GM23248 (cell line): Measurements from ENCODE around the gene ST6GALNAC3. TPM values are rescaled to one million over a fixed set of nuclear protein-coding genes. Genes with fewer than 3 reads are reported as not detected.

Source experiments
- DNase-seq: peaks from one replicate; pipeline ENCODE4 v3.0.0-alpha.2; 2015
- H2AFZ ChIP-seq: fragments of 200-600 bp; sonication (generic); 2 replicates; pipeline ENCODE4 v1.6.1; 2016; ENCODE audit warnings: antibody characterized with exemption
- H3F3A ChIP-seq: fragments of 200-600 bp; sonication (generic); 2 replicates; pipeline ENCODE4 v1.6.1; 2016; ENCODE audit warnings: mild to moderate bottlenecking, antibody characterized with exemption, mixed run types; ENCODE audit not compliant: insufficient read depth
- H3K27ac ChIP-seq: fragments of 200-600 bp; sonication (generic); 2 replicates; pipeline ENCODE4 v1.5.1; 2016; ENCODE audit warnings: mild to moderate bottlenecking
- H3K27me3 ChIP-seq: fragments of 200-600 bp; sonication (generic); replicated peaks from 2 replicates; pipeline ENCODE4 v1.6.1; 2016; ENCODE audit warnings: mild to moderate bottlenecking; ENCODE audit not compliant: insufficient read depth
- H3K36me3 ChIP-seq: fragments of 200-600 bp; sonication (generic); 2 replicates; pipeline ENCODE4 v1.6.1; 2016; ENCODE audit warnings: low read depth, mild to moderate bottlenecking
- H3K4me1 ChIP-seq: fragments of 200-600 bp; sonication (generic); 2 replicates; pipeline ENCODE4 v1.6.1; 2016; ENCODE audit warnings: mild to moderate bottlenecking; ENCODE audit not compliant: insufficient read depth
- H3K4me2 ChIP-seq: fragments of 200-600 bp; sonication (generic); one replicate; pipeline ENCODE4 v1.6.1; 2016; ENCODE audit warnings: mild to moderate bottlenecking; ENCODE audit not compliant: unreplicated experiment
- H3K4me3 ChIP-seq: fragments of 200-600 bp; sonication (generic); 2 replicates; pipeline ENCODE4 v1.5.1; 2016; ENCODE audit warnings: mild to moderate bottlenecking
- H3K79me2 ChIP-seq: fragments of 200-600 bp; sonication (generic); 2 replicates; pipeline ENCODE4 v1.6.1; 2016; ENCODE audit warnings: mild to moderate bottlenecking; ENCODE audit not compliant: insufficient read depth
- H3K9ac ChIP-seq: fragments of 200-600 bp; sonication (generic); 2 replicates; pipeline ENCODE4 v1.6.1; 2016; ENCODE audit warnings: mild to moderate bottlenecking
- H3K9me2 ChIP-seq: fragments of 200-600 bp; sonication (generic); 2 replicates; pipeline ENCODE4 v1.6.1; 2016; ENCODE audit warnings: mixed run types, mild to moderate bottlenecking, moderate library complexity; ENCODE audit not compliant: insufficient read depth
- H3K9me3 ChIP-seq: fragments of 200-600 bp; sonication (generic); one replicate; pipeline ENCODE4 v1.6.1; 2017; ENCODE audit warnings: low read depth
- H4K20me1 ChIP-seq: fragments of 200-600 bp; sonication (generic); 2 replicates; pipeline ENCODE4 v1.6.0; 2016; ENCODE audit not compliant: insufficient read depth
- EZH2 ChIP-seq: fragments of 200-600 bp; sonication (generic); IDR thresholded peaks from 2 replicates; pipeline ENCODE4 v1.6.1; 2018; ENCODE audit warnings: antibody characterized with exemption, mild to moderate bottlenecking; ENCODE audit not compliant: insufficient read depth, poor library complexity, severe bottlenecking
- EZH2phosphoT487 ChIP-seq: fragments of 200-600 bp; sonication (generic); IDR thresholded peaks from 2 replicates; pipeline ENCODE4 v1.6.1; 2018; ENCODE audit warnings: antibody characterized with exemption, moderate library complexity, mild to moderate bottlenecking, low read depth; ENCODE audit not compliant: insufficient read depth
- WGBS, 2 experiments: methylation state at CpG; one replicate each; pipeline ENCODE4 v1.1.6; 2015 to 2017; ENCODE audit warnings: low lambda C conversion rate in 2 of 2, low coverage in 1 of 2; ENCODE audit errors: missing lambda C conversion rate in 2 of 2; 5-methylcytosine and 5-hydroxymethylcytosine counted together
- in situ Hi-C: fragments of 300-500 bp; cut with MboI; formaldehyde crosslinking; loops from 2 replicates; pipeline ENCODE4 v1.15.0; 2020
- polyA plus RNA-seq: library from polyadenylated mRNA; unstranded; fragments of >200 nt; fragmentation: Nextera tagmentation; extraction: Ambion mirVana; gene quantifications from 2 replicates; pipeline ENCODE4 v1.2.1, GENCODE V29; 2016
- total RNA-seq: library from RNA; depleted of rRNA; stranded (reverse); fragments of >200 nt; shearing (Covaris generic); gene quantifications from 2 replicates; pipeline ENCODE4 v1.2.3, GENCODE V29; 2014

Gene ST6GALNAC3
- total and polyA plus RNA-seq, 2 experiments from 2014 or later, result not detected

GRCh38 chr1:76186554-76187170 is 112.1 kb downstream of the ST6GALNAC3 start:
- Histone ChIP-seq H3K79me2 (no peaks in the 10 kb centered on the region), H4K20me1 (no peaks in the 10 kb centered on the region; the same call in 1 of the 2 replicates), H3K9me3 (no peaks in the 10 kb centered on the region), H2AFZ (no peak overlapping the region), H3K4me2 (no peak overlapping the region), H3K9ac (no peak overlapping the region), H3F3A (no peaks in the 10 kb centered on the region), H3K4me1 (no peaks in the 10 kb centered on the region), H3K27ac (no peak overlapping the region), H3K27me3 (no peaks in the 10 kb centered on the region), H3K9me2 (no peaks in the 10 kb centered on the region), H3K36me3 (no peaks in the 10 kb centered on the region), H3K4me3 (no peak overlapping the region)
- 45 to 49% methylated on average over 6 of the region's 6 CpGs for WGBS, 2 experiments
- in situ Hi-C loops, result no loop called here
- DNase-seq, result no peak
- no peak for TF ChIP-seq EZH2phosphoT487
- TF ChIP-seq EZH2, result no peak

GRCh38 chr1:76187436-76187835 is 112.9 kb downstream of the ST6GALNAC3 start:
- no peak for DNase-seq
- Histone ChIP-seq H3K79me2 (no peaks in the 10 kb centered on the region), H3F3A (no peaks in the 10 kb centered on the region), H3K36me3 (no peaks in the 10 kb centered on the region), H3K9ac (no peak overlapping the region), H3K9me2 (no peaks in the 10 kb centered on the region), H3K9me3 (no peaks in the 10 kb centered on the region), H3K27ac (no peak overlapping the region), H2AFZ (no peak overlapping the region), H3K4me2 (no peak overlapping the region), H3K4me1 (no peaks in the 10 kb centered on the region), H3K4me3 (no peak overlapping the region), H3K27me3 (no peaks in the 10 kb centered on the region), H4K20me1 (no peaks in the 10 kb centered on the region; the same call in 1 of the 2 replicates)
- TF ChIP-seq EZH2phosphoT487 (no peak), EZH2 (no peak)
- in situ Hi-C loops, result no loop called here
- 36 to 37% methylated on average over 3 of the region's 3 CpGs for WGBS, 2 experiments

- Histone ChIP-seq H2AFZ (no peak overlapping the region), H3K4me2 (no peak overlapping the region), H3K9me2 (no peaks in the 10 kb centered on the region), H3K27ac (no peak overlapping the region), H3K36me3 (no peaks in the 10 kb centered on the region), H3K79me2 (no peaks in the 10 kb centered on the region), H3K27me3 (no peaks in the 10 kb centered on the region), H3K9me3 (no peaks in the 10 kb centered on the region), H3K4me3 (no peak overlapping the region), H3K4me1 (no peaks in the 10 kb centered on the region), H3F3A (no peaks in the 10 kb centered on the region), H4K20me1 (no peaks in the 10 kb centered on the region), H3K9ac (no peak overlapping the region)
- WGBS, 2 experiments, result 31 to 35% methylated on average over 2 of the region's 2 CpGs
- TF ChIP-seq EZH2phosphoT487, result no peak
- TF ChIP-seq EZH2, result no peak
- no peak for DNase-seq
- in situ Hi-C loops, result no loop called here
These were observed 114.8 kb downstream of the ST6GALNAC3 start for GRCh38 chr1:76189310-76189709.

- 40 to 42% methylated on average over 4 of the region's 4 CpGs for WGBS, 2 experiments
- no peaks in the 10 kb centered on the region for H3K79me2 ChIP-seq
- no peaks in the 10 kb centered on the region for H4K20me1 ChIP-seq
- H3K4me1 ChIP-seq, result no peaks in the 10 kb centered on the region
- H3K9me3 ChIP-seq, result no peaks in the 10 kb centered on the region
- no peaks in the 10 kb centered on the region for H3K36me3 ChIP-seq
- H3K27me3 ChIP-seq, result no peaks in the 10 kb centered on the region
- H3F3A ChIP-seq, result no peaks in the 10 kb centered on the region
- H3K27ac ChIP-seq, result no peak overlapping the region
- no peak for DNase-seq
- no peak overlapping the region for H3K4me2 ChIP-seq
- no peak overlapping the region for H3K4me3 ChIP-seq
- TF ChIP-seq EZH2phosphoT487 (no peak), EZH2 (no peak)
- H3K9ac ChIP-seq, result no peak overlapping the region
- in situ Hi-C loops, result no loop called here
- H2AFZ ChIP-seq, result no peak overlapping the region
- H3K9me2 ChIP-seq, result no peaks in the 10 kb centered on the region
These were observed 116.3 kb downstream of the ST6GALNAC3 start for GRCh38 chr1:76190749-76191424.
